Neural progenitor cell (in vitro differentiated cells): Measurements from ENCODE around the gene ATP8B3.

Source experiments
- CTCF ChIP-seq: fragments of 200-600 bp; sonication (generic); IDR thresholded peaks from 2 replicates; pipeline ENCODE4 v1.5.1; 2017; ENCODE audit warnings: antibody characterized with exemption, mild to moderate bottlenecking
- EZH2 ChIP-seq: fragments of 200-600 bp; sonication (generic); IDR thresholded peaks from 2 replicates; pipeline ENCODE4 v1.6.1; 2017; ENCODE audit warnings: antibody characterized with exemption, mild to moderate bottlenecking, moderate library complexity

GRCh38 chr19:1777149-1777548, 34.9 kb downstream of the ATP8B3 start:
- TF ChIP-seq CTCF, result no peak
- TF ChIP-seq EZH2, result no peak
